NCI-H2029 treated with DMSO at 0.1 percent for 48 hours (cell line): Measurements from ENCODE around the gene IFNAR1.
"Not testable (repeated sequence)": the region's sequence is repeated elsewhere in the genome, so short reads cannot be mapped to it uniquely, and the experiment has no call there.

ENCODE experiments used
- DNase-seq: peaks from one replicate; lab custom pipeline; 2025; lab: John Stamatoyannopoulos, UW

Gene IFNAR1

DNA sequence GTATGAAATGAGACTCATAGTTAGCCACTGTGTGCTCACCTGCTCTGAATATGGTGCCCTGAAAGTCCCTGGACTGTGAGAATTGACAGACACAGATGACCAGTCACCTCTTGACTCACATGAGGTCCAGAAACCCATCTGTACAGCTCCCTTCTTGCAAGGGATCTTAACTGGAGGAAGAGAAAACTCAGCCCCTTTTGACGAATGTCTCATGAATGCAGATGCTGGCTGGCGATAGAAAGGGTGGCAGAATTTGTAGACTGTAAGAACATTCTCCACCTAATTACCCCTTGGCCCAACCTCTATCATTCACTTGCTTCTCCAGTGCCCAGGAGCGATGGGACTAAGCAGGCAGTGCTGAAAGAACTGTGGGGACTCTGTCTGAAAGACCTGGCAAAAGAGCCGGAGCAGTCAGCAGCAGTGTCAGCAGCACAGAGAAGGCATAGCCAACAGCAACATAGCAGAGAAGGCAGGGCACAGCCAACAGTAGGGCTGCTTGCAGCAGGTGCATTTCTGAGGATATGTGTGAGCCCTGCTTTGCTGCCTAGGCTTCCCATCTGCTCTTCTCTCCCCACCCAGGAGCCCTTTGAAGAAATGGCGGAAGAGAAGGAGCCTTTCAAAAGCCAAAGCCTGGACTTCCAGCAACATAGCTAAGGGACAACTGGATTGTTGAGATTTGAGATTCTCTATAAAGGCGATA, 52.6 kb downstream of the IFNAR1 start:
- no peak for DNase-seq

DNA sequence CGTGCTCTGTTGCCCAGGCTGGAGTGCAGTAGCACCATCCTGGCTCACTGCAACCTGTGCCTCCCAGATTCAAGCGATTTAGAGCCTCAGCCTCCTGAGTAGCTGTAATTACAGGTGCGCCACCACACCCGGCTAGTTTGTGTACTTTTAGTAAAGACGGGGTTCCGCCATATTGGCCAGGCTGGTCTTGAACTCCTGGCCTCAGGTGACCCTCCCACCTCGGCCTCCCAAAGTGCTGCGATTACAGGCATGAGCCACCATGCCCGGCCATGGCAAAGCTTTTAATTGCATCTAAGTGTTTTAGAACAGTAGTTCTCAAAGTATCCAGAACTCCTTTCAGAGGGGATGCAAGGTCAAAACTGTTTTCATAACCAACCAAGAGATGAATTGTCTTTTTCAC, 53.3 kb downstream of the IFNAR1 start:
- no peak for DNase-seq

DNA sequence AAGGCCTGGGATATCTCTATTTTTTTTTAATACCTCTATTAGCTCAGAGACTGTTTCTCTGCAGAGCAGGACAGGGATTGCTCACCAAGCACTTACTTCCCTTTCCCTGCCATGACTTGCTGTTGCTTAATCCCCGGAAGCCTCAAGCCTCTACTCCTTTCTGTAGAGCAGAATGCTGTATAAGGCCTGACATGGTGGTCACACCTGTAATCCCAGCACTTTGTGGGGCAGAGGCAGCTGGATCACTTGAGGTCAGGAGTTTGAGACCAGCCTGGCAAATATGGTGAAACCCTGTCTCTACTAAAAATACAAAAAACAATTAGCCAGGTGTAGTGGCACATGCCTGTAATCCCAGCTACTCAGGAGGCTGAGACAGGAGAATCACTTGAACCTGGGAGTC, 55.2 kb downstream of the IFNAR1 start:
- DNase-seq: not testable (repeated sequence)

DNA sequence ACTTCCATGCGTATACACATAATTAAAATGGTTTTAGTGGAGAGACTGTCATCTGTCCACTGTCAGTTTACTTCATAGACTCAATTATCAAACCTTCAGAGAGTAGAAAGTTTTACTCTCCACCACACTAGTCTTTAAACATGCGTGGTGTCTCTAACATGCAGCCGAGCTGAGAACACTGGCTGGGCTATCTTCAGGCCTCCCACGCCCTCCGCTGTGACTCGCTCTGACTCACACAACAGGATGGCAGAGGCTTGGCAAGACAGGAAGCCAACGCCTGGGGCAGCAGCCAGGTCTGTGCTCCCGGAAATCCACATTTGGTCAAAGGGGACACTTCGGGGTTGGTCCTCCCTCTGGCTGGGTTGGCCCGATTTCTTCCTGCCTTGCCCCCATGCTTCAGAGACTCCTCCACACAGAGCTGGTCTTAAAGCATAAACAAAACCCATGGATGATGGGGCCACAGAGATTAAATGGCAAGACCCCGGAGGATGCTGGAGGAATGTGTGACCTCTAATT, 55.8 kb downstream of the IFNAR1 start:
- no peak for DNase-seq

DNA sequence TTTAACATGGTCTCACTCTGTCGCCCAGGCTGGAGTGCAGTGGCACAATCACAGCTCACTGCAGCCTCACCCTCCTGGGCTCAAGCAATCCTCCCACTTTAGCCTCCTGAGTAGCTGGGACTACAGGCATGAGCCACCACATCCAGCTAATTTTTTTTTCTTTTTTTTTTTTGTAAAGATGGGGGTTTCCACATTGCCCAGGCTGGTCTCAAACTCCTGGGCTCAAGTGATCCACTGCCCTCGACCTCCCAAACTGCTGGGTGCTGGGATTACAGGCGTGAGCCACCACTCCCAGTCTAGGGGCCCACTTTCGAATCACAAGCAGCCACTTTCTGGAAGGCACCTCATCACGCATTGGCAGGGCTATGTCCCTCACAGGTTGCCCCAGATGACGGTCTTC, 56.6 kb downstream of the IFNAR1 start:
- DNase-seq: not testable (repeated sequence)

DNA sequence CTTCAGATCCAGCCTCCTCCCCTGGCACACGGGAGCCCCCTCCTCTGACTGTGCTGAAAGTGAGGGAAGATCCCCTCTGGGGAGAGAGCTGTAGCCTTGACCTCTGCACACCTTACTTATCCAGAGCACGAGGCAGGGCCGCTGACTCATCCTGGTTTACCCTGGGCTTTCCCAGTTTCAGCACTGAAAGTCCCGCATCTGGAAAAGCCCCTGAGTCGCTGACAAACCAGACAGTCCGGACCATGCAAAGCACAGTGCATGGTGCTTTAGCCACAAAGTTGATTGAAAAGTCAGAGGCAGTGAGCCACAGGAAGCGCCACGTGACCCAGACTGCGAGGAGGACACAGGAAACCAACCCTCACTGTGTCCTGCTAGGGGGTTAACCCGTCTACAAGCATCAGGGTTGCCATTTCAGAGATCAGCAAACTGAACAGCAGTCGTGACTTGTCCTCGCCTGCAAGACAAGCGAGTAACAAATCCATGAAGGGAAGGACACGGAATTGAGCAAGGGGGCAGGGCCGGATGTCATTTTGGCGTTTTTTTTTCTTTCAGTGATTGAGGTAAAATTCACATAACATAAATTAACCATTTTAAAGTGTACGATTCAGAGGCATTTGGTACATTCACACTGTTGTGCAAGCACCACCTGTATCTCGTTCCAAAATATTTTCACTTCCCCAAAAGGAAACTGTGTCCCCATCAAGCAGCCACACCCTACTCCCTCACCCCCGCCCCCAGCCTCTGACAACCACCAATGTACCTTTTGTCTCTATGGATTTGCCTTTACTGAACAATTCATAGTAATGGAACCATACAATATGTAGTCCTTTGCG, 58.5 kb downstream of the IFNAR1 start:
- DNase-seq: no peak

DNA sequence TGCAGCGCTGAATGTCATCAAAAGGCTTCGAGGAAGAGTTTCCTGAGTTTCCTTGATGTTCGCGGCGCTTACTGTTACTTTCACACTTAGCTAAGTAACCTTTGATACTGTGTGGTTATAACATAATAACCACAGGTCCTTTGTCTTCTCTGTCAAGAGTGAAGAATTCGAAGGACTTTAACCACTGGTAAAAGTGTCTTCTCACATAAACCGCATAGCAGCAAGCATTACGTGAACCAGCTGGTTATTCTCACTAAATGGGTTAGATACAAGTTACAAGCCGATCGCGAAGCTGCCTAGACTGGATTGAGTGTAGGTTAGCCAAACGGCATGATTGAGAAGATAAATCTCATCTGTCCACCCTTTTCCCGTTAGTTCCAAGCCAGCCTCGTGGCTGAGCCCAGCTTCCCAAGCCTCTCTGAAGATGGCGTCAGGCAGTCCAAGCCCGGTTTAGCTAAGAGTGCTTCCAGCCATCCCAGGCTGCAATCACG, 60.1 kb downstream of the IFNAR1 start:
- no peak for DNase-seq

DNA sequence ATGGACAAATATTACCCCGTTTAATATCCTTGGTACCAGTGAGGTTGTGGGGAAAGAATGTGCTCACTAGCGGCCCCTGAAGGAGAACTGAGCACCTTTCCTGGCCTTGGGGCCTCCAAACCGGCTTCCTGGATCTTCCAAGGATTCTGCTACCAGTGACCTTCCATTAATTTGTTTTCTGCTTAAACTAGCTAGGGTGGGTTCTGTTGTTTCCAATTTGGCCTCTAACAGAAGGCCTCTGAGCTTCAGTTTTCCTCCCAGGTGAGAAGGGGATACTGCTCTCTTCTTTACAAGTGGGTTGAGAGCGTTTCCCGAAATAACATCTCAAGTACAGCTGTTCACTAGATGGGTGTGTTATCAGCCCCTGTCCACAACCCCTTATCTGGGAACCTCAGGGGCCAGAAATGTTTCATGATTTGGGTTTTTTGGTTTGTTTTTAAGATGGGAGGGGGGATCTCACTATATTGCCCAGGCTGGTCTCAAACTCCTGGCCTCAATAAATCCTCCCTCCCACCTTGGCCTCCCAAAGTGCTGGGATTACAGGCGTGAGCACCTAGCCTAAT, 61.5 kb downstream of the IFNAR1 start:
- no peak for DNase-seq

DNA sequence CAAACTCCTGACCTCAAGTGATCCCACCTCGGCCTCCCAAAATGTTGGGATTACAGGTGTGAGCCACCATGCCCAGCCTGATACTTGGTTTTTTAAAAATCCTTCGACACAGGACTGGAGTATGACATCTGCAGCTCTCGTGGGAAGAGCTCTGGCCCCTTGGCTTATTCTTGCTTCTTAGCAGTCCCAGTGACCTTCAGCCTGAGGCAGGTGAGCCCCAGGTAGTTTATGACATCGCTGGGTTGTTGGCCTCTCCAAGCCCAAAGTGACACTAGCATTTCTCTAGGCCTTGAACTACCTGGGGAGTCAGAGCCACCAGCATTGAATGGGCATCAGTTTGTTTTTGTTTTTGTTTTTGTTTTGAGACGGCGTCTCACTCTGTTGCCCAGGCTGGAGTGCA, 62.5 kb downstream of the IFNAR1 start:
- no peak for DNase-seq

DNA sequence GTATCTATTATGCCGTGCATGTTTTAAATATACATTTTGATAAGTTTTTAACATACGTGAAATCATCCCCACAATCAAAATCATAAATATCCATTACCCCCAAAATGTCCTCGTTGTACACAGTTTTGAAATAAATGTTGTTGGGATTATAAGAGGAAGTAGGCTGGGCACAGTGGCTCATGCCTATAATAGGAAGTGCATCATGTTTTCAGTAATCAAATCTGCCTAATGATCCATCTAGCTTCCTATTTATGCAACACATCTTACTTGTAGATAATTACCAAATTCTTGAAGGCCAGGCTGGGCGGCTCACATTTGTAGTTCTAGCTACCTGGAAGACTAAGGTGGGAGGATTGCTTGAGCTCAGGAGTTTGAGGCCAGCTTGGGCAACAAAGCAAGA, 63.4 kb downstream of the IFNAR1 start:
- DNase-seq: no peak

DNA sequence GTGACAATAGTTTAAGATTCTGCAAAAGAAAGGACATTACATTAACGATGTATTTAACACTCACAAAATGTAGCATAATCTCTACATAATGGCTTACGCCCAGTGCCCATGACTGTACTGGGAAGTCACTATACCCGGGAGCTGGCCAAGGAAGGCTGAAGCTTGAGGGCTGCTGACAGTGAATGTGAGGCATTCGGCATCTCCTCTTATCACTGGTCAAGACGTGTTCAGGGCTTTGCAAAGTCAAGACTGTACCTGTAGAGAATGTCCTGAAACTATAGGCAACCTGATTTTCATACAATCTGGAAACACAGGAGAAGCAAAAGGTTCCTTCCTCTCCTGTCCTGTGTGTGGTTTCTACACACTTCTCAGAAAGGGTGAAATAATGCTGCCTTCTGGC, 65.7 kb downstream of the IFNAR1 start:
- no peak for DNase-seq

DNA sequence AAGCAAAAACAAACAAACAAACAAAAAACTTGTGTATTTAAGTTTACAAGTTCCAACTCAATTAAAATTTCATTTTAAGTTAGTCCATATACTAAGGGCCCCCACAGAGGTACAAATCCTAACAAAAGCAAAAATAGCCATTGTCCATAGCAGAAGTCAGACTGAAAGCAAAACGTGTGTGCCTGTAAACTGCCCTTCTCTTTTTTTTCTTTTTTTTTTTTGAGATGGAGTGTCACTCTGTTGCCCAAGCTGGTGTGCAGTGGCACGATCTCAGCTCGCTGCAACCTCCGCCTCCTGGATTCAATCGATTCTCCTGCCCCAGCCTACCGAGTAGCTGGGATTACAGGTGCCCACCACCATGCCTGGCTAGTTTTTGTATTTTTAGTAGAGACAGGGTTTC, 66.9 kb downstream of the IFNAR1 start:
- DNase-seq: no peak

DNA sequence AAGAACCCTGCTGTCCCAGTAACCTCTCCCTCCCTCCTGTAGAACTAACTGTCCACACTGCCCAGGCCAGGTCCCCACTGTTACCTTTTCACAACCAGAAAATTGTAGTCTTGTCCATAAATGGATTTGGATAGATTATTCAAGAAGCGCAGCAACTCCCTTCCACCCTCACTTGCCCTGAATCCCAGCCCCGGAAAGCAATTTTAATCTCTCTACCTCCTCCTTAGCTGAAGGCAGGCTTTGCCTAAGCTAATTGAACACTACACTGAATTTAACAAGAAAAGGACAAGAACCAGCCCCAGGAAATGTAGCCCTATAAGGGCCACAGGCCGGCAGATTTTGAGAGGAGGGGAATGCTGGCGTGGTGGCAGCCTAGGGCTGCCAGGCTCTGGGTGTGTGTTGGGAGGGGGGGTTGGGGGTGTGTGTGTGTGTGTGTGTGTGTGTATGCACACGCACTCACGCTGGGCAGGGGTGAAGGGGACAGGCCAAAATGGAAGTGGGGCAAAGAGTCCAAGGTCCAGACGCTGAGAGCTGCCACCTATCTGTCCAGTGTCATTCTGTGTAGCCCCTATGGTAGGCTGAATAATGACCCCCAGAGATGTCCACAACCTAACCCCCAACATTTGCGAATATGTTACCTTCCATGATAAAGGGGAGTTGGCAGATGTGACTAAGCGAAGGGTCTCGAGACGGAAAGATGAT, 67.7 kb downstream of the IFNAR1 start:
- DNase-seq: no peak

DNA sequence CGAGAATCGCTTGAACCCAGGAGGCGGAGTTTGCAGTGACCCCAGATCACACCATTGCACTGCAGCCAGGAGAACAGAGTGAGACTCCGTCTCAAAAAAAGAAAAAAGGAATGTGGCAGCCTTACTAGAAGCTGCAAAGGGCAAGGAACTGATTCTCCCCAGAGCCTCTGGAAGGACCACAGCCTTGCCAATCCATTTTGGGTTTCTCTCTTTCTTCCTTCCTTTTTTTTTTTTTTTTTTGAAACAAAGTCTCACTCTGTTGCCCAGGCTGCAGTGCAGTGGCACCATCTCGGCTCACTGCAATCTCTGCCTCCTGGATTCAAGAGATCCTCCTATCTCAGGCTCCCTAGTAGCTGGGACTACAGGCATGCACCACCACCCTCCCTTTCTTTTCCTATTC, 68.6 kb downstream of the IFNAR1 start:
- DNase-seq: no peak

DNA sequence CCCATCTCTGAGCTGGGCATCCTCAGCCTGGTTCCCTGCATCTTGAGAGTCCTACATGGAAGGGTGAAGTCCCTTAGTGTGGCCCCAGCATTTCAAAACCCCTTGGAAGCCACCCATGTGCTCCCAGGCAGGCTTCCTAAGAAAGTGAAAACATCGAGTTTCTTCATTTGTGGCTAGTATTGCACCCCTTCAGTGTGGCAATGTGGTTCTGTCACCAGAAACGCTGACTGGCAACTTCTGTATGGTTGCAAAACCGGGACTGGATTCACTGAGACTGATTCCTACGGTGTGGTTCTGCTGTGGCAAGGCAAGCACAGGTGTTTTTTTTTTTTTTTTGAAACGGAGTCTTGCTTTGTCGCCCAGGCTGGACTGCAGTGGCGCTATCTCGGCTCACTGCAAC, 69.5 kb downstream of the IFNAR1 start:
- DNase-seq: no peak

DNA sequence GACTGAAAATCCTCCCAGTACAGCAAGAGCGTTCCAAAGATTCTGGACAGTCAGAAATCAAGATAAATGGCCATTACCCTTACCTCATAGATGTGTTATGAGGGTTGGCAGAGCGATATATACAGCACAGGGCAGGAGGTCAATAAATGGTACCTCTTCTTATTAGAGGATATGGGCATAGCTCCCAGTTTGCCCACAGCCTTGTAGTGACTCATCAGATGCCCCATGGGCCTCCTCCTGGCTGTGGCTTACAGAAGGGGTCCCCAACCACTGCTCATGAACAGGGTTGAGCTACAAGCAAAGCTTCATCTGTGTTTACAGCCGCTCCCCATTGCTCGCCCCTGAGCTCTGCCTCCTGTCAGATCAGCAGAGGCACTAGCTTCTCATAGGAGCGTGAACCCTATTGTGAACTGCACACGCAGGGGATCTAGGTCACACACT, 71.1 kb downstream of the IFNAR1 start:
- DNase-seq: no peak

DNA sequence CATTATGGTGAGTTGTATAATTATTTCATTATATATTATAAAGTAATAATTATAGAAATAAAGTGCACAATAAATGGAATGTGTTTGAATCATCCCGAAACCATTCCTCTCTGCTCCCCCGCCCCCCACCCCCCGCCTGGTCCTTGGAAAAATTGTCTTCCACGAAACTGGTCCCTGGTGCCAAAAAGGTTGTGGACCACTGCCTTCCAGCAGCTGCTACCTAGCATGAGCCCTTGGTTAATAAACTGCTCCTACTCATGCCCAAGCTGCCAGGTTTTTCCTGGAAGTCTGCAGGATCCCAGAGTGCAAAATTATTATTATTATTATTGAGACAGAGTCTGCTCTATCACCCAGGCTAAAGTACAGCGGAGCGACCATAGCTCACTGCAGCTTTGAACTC, 71.7 kb downstream of the IFNAR1 start:
- DNase-seq: no peak

DNA sequence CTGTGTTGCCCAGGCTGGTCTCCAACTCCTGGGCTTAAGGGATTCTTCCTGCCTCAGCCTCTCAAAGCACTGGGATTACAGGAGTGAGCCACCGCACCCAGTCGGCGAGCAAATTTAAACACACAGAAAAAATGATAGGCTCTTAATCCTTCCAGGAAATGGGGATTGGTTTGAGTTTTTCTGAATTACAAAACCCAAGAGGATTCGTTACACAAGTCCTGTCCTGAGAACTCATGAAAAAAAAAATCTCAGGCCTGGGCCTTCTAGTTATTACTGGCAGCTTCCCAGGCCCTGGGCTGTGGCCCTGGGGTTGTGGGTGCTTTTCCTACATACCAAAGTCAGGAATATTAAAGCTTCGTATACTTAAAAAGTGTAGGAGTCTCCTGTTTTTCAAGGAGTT, 72.2 kb downstream of the IFNAR1 start:
- DNase-seq: no peak

DNA sequence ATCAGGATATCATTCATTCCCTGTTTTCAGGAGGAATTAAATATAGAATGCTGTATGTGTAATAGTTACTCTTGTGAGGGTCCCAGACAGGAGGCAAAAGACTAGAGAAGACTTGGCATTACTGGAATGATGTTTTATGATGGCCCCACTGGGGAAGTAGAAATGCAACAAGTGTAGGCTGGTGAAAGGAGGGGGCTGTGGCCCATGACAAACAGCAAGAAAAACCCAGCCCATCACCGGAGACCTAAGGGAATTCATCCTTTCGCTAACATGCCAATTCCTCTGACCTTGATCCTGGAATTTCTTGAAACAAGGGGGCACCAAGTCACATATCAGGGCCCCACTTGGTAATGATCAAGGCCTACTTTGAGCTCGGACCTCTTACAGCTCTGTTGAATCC, 72.9 kb downstream of the IFNAR1 start:
- no peak for DNase-seq

DNA sequence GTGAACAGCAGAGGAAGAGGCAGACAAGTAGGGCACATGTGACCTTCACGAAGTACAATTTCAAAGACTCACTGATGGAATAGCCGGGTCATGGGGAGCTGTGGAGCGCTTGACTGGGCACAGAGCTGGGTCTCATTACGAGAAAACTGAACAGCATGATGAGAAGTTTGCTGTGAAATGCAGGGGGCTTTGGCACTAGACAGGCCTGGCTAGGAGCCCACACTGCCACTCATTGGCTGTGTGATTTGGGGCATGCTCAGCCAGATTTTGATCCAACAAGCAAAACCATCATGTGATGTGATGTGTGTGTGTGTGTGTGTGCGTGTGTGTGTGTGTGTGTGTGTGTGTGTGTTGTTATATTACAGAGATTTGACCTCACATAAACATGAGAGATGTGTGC, 73.6 kb downstream of the IFNAR1 start:
- DNase-seq: no peak

DNA sequence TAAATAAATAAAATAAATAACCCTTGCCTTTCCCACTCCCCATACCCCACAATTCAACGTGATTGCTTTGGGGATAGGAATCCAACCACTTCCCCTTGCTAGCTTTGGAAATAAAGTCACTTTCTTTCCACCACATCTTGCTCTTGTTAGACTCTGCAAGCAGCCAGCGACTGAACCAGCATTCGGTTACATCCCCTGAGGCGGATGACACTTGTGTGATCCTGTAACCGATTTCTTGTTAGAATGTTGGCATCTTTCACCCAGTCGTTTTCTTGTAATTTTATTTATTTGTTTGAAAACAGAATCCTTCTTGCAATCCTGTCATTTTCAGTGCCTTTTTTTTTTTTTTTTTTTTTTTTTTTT, 76.8 kb downstream of the IFNAR1 start:
- DNase-seq: no peak
